Type B pancreatic cell (in vitro differentiated cells): ENCODE data around the gene PARD3. TPM values are rescaled to one million over a fixed set of nuclear protein-coding genes. Genes with fewer than 3 reads are reported as not detected.

Experiments used
- DNase-seq: peaks from one replicate; pipeline ENCODE4 v3.0.0; 2021; ENCODE audit warnings: mixed read lengths; ENCODE audit not compliant: unreplicated experiment; ENCODE audit errors: extremely low spot score
- H3K27ac Mint-ChIP-seq: 2 replicates; pipeline ENCODE4 v1.8.0; 2021; ENCODE audit warnings: mild to moderate bottlenecking, mixed read lengths
- H3K27me3 Mint-ChIP-seq: 2 replicates; pipeline ENCODE4 v1.8.0; 2021; ENCODE audit warnings: mixed read lengths
- H3K36me3 Mint-ChIP-seq: 2 replicates; pipeline ENCODE4 v1.8.0; 2021; ENCODE audit warnings: mixed read lengths
- H3K4me1 Mint-ChIP-seq: one replicate; pipeline ENCODE4 v1.8.0; 2021; ENCODE audit warnings: mixed read lengths; ENCODE audit not compliant: unreplicated experiment
- H3K4me3 Mint-ChIP-seq: 2 replicates; pipeline ENCODE4 v1.8.0; 2021; ENCODE audit warnings: mild to moderate bottlenecking, mixed read lengths
- H3K9me3 Mint-ChIP-seq: 2 replicates; pipeline ENCODE4 v1.8.0; 2021; ENCODE audit warnings: mixed read lengths
- total RNA-seq: library from RNA; stranded (reverse); gene quantifications from 2 replicates; pipeline ENCODE4 v1.2.1, GENCODE V29; 2021; ENCODE audit warnings: low replicate concordance
- TF ChIP-seq, protein P1 (sequence below): fragments of 200-600 bp; sonication (generic); conservative IDR thresholded peaks from 2 replicates; pipeline ENCODE4 v1.5.0; 2021; ENCODE audit warnings: antibody characterized with exemption, mild to moderate bottlenecking

Gene PARD3
- total RNA-seq, 1 donor from 2014 or later = 52.3 TPM

DNA sequence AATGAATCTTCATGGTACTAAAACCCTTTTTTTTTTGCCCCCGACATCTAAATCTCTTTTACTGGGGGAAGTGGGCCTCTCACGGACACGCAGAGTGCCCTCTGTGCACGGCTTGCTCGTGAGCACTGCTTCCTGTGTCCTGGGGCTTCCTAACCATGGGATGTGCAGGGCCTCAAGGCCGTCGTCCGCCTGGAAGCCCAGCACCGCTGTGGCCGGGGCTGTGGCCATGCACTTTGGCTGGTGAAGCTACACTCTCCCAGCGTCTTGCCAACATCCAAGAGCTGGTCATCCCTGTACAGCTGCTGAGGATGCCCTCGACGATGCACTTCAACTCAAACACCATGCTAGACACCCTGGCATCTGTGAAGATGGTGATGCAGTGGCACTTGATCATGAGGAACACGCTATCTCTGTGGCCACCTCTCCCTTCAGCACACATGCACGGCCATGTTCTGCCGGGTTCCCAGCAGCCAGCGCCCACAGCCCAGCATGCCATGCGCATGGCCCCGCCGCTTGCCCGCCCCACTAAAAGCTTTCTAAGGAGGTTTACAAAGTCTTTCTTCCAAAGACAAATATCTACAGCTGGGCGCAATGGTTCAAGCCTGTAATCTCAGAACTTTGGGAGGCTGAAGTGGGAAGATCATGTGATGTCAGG, 326.5 kb downstream of the PARD3 start:
- no peak for DNase-seq
- Mint-ChIP-seq H3K4me3 (no peak overlapping the region), H3K36me3 (peaks cover 6% of the 10 kb centered on the region), H3K9me3 (no peaks in the 10 kb centered on the region), H3K27me3 (no peaks in the 10 kb centered on the region), H3K27ac (no peak overlapping the region), H3K4me1 (peaks cover 32% of the 10 kb centered on the region)
- TF ChIP-seq, protein P1, sequence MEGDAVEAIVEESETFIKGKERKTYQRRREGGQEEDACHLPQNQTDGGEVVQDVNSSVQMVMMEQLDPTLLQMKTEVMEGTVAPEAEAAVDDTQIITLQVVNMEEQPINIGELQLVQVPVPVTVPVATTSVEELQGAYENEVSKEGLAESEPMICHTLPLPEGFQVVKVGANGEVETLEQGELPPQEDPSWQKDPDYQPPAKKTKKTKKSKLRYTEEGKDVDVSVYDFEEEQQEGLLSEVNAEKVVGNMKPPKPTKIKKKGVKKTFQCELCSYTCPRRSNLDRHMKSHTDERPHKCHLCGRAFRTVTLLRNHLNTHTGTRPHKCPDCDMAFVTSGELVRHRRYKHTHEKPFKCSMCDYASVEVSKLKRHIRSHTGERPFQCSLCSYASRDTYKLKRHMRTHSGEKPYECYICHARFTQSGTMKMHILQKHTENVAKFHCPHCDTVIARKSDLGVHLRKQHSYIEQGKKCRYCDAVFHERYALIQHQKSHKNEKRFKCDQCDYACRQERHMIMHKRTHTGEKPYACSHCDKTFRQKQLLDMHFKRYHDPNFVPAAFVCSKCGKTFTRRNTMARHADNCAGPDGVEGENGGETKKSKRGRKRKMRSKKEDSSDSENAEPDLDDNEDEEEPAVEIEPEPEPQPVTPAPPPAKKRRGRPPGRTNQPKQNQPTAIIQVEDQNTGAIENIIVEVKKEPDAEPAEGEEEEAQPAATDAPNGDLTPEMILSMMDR = no peak

- no peak for DNase-seq
- Mint-ChIP-seq H3K27ac (no peak overlapping the region), H3K36me3 (peaks cover 6% of the 10 kb centered on the region), H3K27me3 (no peaks in the 10 kb centered on the region), H3K4me1 (peaks cover 29% of the 10 kb centered on the region), H3K4me3 (no peak overlapping the region), H3K9me3 (no peaks in the 10 kb centered on the region)
- TF ChIP-seq, protein P1 = no peak
Measured at GRCh38 chr10:34486008-34486407, 329.1 kb downstream of the PARD3 start.

GRCh38 chr10:34484164-34484563, 330.9 kb downstream of the PARD3 start:
- TF ChIP-seq, protein P1 = no peak
- Mint-ChIP-seq H3K27me3 (no peaks in the 10 kb centered on the region), H3K27ac (peak overlapping the region; percentile 7), H3K9me3 (no peaks in the 10 kb centered on the region), H3K4me1 (peaks cover 24% of the 10 kb centered on the region), H3K36me3 (peaks cover 6% of the 10 kb centered on the region), H3K4me3 (no peak overlapping the region)
- no peak for DNase-seq

DNA sequence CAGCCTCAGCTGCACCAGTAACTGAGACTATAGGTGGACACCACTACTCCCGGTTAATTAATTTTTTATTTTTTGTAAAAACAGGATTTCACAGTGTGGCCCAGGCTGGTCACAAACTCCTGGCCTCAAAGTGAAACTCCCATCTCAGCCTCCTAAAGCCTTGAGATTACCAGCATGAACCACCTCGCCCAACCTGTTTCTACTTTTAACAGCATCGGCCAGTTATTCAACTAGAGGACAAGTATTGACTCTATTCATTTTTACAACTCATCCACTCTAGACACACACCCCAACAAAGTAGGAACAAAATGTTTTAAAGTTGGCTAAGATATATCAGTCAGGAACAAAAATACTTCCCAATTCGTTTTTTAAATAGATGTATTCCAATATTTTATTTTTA, 334.8 kb downstream of the PARD3 start:
- no peaks in the 10 kb centered on the region for H3K9me3 Mint-ChIP-seq
- no peak for DNase-seq
- H3K27ac Mint-ChIP-seq = no peak overlapping the region
- peaks cover 15% of the 10 kb centered on the region for H3K4me1 Mint-ChIP-seq
- H3K4me3 Mint-ChIP-seq = no peak overlapping the region
- TF ChIP-seq, protein P1 = no peak
- H3K27me3 Mint-ChIP-seq = no peaks in the 10 kb centered on the region
- peaks cover under 1% of the 10 kb centered on the region for H3K36me3 Mint-ChIP-seq

DNA sequence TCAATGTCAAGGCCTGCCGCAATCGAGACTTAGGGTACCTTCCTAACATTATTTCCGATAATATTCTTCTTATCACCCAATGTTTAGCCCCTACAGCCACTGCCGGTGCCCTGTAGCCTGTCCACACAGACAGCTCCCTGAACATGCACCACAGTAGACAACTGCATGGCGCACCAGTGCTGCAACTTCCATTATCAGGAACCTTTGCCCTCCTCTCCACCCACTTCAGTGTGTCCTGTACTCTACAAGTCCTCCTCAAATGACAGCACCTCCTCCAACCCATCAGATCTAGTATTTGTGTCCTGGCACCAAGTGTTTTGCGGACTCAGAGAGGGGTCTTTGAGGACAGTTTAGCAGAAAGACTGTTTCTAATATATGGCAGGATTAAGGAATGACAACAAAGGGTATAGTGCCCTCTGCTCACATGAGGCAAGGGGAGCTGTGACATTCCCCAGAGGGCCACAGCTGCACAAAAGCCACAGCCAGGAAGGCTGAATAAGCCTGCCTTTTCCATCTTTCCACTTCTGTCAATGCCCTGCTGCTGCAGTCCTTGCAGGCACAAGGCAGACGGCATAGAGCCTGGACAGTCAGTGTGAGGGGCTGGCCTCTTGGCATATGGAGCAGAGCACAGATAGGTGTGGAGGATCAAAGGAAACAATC, 335.4 kb downstream of the PARD3 start:
- TF ChIP-seq, protein P1 = no peak
- Mint-ChIP-seq H3K27ac (peak overlapping the region; percentile 18), H3K4me1 (peaks cover 16% of the 10 kb centered on the region), H3K9me3 (no peaks in the 10 kb centered on the region), H3K36me3 (no peaks in the 10 kb centered on the region), H3K27me3 (no peaks in the 10 kb centered on the region), H3K4me3 (no peak overlapping the region)
- no peak for DNase-seq
